NCI-H1105 treated with DMSO at 0.1 percent for 48 hours (cell line): ENCODE results near the gene CCDC57.

Source experiments
- DNase-seq: peaks from one replicate; lab custom pipeline; 2025; lab: John Stamatoyannopoulos, UW

Gene CCDC57

GRCh38 chr17:82246040-82246364, 33.4 kb upstream of the CCDC57 start:
- DNase-seq, result no peak

GRCh38 chr17:82245134-82246039, 32.7 kb upstream of the CCDC57 start:
- no peak for DNase-seq

- no peak for DNase-seq
These were observed 31.9 kb upstream of the CCDC57 start for GRCh38 chr17:82244413-82245133.

- no peak for DNase-seq
These were observed 31.2 kb upstream of the CCDC57 start for GRCh38 chr17:82243648-82244412.

GRCh38 chr17:82242977-82243647, 30.5 kb upstream of the CCDC57 start:
- no peak for DNase-seq

GRCh38 chr17:82242698-82242976, 30.0 kb upstream of the CCDC57 start:
- no peak for DNase-seq

- no peak for DNase-seq
These were observed 29.5 kb upstream of the CCDC57 start for GRCh38 chr17:82241926-82242697.

GRCh38 chr17:82241183-82241925, 28.7 kb upstream of the CCDC57 start:
- DNase-seq, result no peak

GRCh38 chr17:82240506-82241182, 28.0 kb upstream of the CCDC57 start:
- no peak for DNase-seq

GRCh38 chr17:82239926-82240505, 27.4 kb upstream of the CCDC57 start:
- no peak for DNase-seq

- DNase-seq, result no peak
These were observed 26.8 kb upstream of the CCDC57 start for GRCh38 chr17:82239401-82239925.

GRCh38 chr17:82238472-82239201, 26.0 kb upstream of the CCDC57 start:
- no peak for DNase-seq

- no peak for DNase-seq
These were observed 25.3 kb upstream of the CCDC57 start for GRCh38 chr17:82237746-82238471.

- DNase-seq, result no peak
These were observed 24.6 kb upstream of the CCDC57 start for GRCh38 chr17:82237083-82237745.

- DNase-seq, result peak; percentile 62
These were observed 23.7 kb upstream of the CCDC57 start for GRCh38 chr17:82236142-82236971.

GRCh38 chr17:82235775-82236141, 23.1 kb upstream of the CCDC57 start:
- DNase-seq, result no peak
